Stomach (tissue), 9 donors: Measurements from ENCODE around the gene EIF4B. TPM values are rescaled to one million over a fixed set of nuclear protein-coding genes. Genes with fewer than 3 reads are reported as not detected.
A peak's percentile ranks its signal among the peaks of the same experiment; 100 is the strongest.

ENCODE experiments used
- DNase-seq, 2 donors: peaks; one replicate each; pipeline versions ENCODE4 v3.0.0 to v3.0.0-alpha.2; 2013 to 2019
- H3K27ac ChIP-seq, 5 donors: fragments of 200-600 bp in 4 of 5; sonication (generic) in 4 of 5; one replicate each; pipeline ENCODE4 v1.5.1; 2013 to 2019; ENCODE audit warnings: mild to moderate bottlenecking in 1 of 5, moderate library complexity in 1 of 5
- H3K27me3 ChIP-seq, 3 donors: fragments of 200-600 bp; sonication (generic); one replicate each; pipeline ENCODE4 v1.5.1; 2017 to 2019; ENCODE audit warnings: mixed run types in 1 of 3
- H3K36me3 ChIP-seq, 4 donors: fragments of 200-600 bp; sonication (generic); 1 replicate in 3 of 4; 2 replicates in 1 of 4; pipeline ENCODE4 v1.5.1; 2016 to 2019
- H3K4me1 ChIP-seq, 4 donors: fragments of 200-600 bp; sonication (generic); one replicate each; pipeline ENCODE4 v1.5.1; 2016 to 2019
- H3K4me3 ChIP-seq, 4 donors: fragments of 200-600 bp; sonication (generic) in 3 of 4; one replicate each; pipeline ENCODE4 v1.5.1; 2016 to 2019; ENCODE audit warnings: mild to moderate bottlenecking in 1 of 4
- H3K9me3 ChIP-seq, 4 donors: fragments of 200-600 bp; sonication (generic); one replicate each; pipeline ENCODE4 v1.5.1; 2016 to 2019
- EP300 ChIP-seq: sonication (generic); formaldehyde crosslinking; IDR thresholded peaks from one replicate; pipeline ENCODE4 v1.6.1; 2017; ENCODE audit warnings: antibody characterized with exemption
- POLR2A ChIP-seq, 4 donors: fragments of 450-650 bp; IDR thresholded peaks; one replicate each; pipeline ENCODE4 v1.6.1; 2016; ENCODE audit warnings: antibody characterized with exemption in 4 of 4, control low read depth in 2 of 4, mild to moderate bottlenecking in 1 of 4, moderate library complexity in 1 of 4
- POLR2AphosphoS5 ChIP-seq, 3 donors: sonication (generic); formaldehyde crosslinking; IDR thresholded peaks; one replicate each; pipeline ENCODE4 v1.6.1; 2016; ENCODE audit warnings: antibody characterized with exemption in 3 of 3
- WGBS, 5 donors: extraction: QIAGEN DNeasy Blood & Tissue Kit in 3 of 5; methylation state at CpG; one replicate each; pipeline versions ENCODE4 v1.1.5 to v1.1.7; 2013 to 2018; 5-methylcytosine and 5-hydroxymethylcytosine counted together
- intact Hi-C: fragments of 100-400 bp; cut with DNase I; formaldehyde crosslinking; loops from one replicate; pipeline ENCODE4 v1.15.1; 2023; ENCODE audit warnings: low total_unique reads
- polyA plus RNA-seq, 3 donors: library from polyadenylated mRNA; stranded (reverse); fragments of 200-250 nt; gene quantifications; one replicate each; pipeline ENCODE4 v1.2.3, GENCODE V29; 2013
- total RNA-seq, 5 donors: library from RNA; depleted of rRNA; stranded (reverse); fragments of >200 nt; gene quantifications; one replicate each; pipeline versions ENCODE4 v1.1.0 to v1.2.3, GENCODE V29; 2014 to 2016
- TF ChIP-seq, protein P1 (sequence below), 7 experiments: fragments of 450-650 bp in 4 of 7; fragments of 200-600 bp in 3 of 7; sonication (generic) in 3 of 7; IDR thresholded peaks; one replicate each; pipeline ENCODE4 v1.5.1; 2016 to 2019; ENCODE audit warnings: antibody characterized with exemption in 7 of 7, control low read depth in 2 of 7, mild to moderate bottlenecking in 1 of 7
- donor health status: healthy with polysubstance abuse.
- donor health status: Bipolar disorder and iron deficiency.
- donor health status: healthy.

EIF4B gene
- total and polyA plus RNA-seq, 8 donors, result 101 to 833 (median 326) TPM

DNA sequence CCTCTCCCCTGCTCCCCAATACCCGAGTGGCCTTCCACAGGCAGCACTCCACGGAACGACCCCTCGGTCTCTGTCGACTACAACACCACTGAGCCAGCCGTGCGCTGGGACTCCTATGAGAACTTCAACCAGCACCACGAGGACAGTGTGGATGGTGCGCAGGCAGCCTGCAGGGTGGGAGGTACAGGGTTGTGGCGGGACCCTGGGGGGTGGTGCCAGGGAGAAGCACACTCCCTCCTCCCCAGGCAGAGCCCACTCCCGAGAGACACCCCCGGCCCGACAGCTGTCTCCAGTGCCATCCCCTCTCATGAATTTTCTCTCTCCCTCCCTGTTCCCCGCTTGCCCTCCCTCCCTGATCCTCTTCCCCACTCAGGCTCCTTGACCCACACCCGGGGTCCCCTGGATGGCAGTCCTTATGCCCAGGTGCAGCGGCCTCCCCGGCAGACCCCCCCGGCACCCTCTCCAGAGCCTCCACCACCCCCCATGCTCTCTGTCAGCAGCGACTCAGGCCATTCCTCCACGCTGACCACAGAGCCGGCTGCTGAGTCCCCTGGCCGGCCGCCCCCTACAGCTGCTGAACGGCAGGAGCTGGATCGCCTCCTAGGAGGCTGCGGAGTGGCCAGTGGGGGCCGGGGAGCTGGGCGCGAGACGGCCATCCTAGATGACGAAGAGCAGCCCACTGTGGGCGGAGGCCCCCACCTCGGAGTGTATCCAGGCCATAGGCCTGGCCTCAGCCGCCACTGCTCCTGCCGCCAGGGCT, 52.6 kb downstream of the EIF4B start:
- no peaks in the 10 kb centered on the region for H3K9me3 ChIP-seq
- peaks cover 34 to 89% (median 75%) of the 10 kb centered on the region in 4 donors for H3K36me3 ChIP-seq
- intact Hi-C loops, result no loop called here
- H3K4me3 ChIP-seq, result no peak overlapping the region
- H3K4me1 ChIP-seq, result peaks cover 44 to 80% (median 62%) of the 10 kb centered on the region in 4 donors
- 74 to 85% (median 80%) methylated on average over 19 to 35 of the region's 35 CpGs for WGBS, 5 donors
- peak overlapping the region in 3 of 5 donors; percentile 26 to 67 (median 54) for H3K27ac ChIP-seq
- DNase-seq, result peak in 1 of 2 donors; percentile 23
- no peaks in the 10 kb centered on the region for H3K27me3 ChIP-seq
- peak in 1 of 3 donors; percentile 6 for TF ChIP-seq POLR2AphosphoS5 (IDR thresholded peaks at IDR 0.05)
- no peak for TF ChIP-seq POLR2A (IDR thresholded peaks at IDR 0.05)

DNA sequence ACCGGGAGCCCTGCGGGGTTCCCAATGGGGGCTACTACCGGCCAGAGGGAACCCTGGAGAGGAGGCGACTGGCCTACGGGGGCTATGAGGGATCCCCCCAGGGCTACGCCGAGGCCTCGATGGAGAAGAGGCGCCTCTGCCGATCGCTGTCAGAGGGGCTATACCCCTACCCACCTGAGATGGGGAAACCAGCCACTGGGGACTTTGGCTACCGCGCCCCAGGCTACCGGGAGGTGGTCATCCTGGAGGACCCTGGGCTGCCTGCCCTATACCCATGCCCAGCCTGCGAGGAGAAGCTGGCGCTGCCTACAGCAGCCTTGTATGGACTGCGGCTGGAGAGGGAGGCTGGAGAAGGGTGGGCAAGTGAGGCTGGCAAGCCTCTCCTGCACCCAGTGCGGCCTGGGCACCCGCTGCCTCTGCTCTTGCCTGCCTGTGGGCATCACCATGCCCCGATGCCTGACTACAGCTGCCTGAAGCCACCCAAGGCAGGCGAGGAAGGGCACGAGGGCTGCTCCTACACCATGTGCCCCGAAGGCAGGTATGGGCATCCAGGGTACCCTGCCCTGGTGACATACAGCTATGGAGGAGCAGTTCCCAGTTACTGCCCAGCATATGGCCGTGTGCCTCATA, 53.3 kb downstream of the EIF4B start:
- Histone ChIP-seq H3K27ac (peak overlapping the region in 3 of 5 donors; percentile 26 to 67 (median 51)), H3K9me3 (no peaks in the 10 kb centered on the region), H3K4me1 (peaks cover 43 to 80% (median 58%) of the 10 kb centered on the region in 4 donors), H3K4me3 (no peak overlapping the region), H3K36me3 (peaks cover 41 to 96% (median 82%) of the 10 kb centered on the region in 4 donors), H3K27me3 (no peaks in the 10 kb centered on the region)
- DNase-seq, result no peak
- no peak for TF ChIP-seq POLR2AphosphoS5 (IDR thresholded peaks at IDR 0.05)
- TF ChIP-seq, protein P1, sequence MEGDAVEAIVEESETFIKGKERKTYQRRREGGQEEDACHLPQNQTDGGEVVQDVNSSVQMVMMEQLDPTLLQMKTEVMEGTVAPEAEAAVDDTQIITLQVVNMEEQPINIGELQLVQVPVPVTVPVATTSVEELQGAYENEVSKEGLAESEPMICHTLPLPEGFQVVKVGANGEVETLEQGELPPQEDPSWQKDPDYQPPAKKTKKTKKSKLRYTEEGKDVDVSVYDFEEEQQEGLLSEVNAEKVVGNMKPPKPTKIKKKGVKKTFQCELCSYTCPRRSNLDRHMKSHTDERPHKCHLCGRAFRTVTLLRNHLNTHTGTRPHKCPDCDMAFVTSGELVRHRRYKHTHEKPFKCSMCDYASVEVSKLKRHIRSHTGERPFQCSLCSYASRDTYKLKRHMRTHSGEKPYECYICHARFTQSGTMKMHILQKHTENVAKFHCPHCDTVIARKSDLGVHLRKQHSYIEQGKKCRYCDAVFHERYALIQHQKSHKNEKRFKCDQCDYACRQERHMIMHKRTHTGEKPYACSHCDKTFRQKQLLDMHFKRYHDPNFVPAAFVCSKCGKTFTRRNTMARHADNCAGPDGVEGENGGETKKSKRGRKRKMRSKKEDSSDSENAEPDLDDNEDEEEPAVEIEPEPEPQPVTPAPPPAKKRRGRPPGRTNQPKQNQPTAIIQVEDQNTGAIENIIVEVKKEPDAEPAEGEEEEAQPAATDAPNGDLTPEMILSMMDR (IDR thresholded peaks at IDR 0.05), result no peak
- no peak for TF ChIP-seq EP300
- no peak for TF ChIP-seq POLR2A (IDR thresholded peaks at IDR 0.05)
- 84 to 91% (median 90%) methylated on average over 11 to 24 of the region's 24 CpGs for WGBS, 5 donors
- intact Hi-C loops, result no loop called here

DNA sequence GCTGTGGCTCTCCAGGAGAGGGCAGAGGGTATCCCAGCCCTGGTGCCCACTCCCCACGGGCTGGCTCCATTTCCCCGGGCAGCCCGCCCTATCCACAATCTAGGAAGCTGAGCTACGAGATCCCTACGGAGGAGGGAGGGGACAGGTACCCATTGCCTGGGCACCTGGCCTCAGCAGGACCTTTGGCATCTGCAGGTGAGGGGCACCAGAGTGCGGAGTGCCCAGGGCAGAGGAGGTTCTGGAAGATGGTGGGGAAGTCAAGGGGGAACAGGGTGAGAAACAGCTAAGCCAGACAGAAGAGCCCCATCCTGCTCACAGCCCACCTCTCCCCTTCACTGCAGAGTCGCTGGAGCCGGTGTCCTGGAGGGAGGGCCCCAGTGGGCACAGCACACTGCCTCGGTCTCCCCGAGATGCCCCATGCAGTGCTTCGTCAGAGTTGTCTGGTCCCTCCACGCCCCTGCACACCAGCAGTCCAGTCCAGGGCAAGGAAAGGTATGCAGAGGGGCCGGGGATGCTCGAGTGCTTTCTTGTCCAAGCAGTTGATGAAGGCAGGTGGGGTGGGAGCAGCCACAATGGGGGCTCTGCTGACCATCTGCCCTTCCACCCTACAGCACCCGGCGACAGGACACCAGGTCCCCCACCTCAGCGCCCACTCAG, 53.9 kb downstream of the EIF4B start:
- WGBS, 5 donors, result 54 to 78% (median 72%) methylated on average over 6 to 17 of the region's 17 CpGs
- intact Hi-C loops, result no loop called here
- DNase-seq, result peak in 1 of 2 donors; percentile 21
- TF ChIP-seq POLR2AphosphoS5 (IDR thresholded peaks at IDR 0.05) (no peak), EP300 (no peak), POLR2A (IDR thresholded peaks at IDR 0.05) (no peak)
- TF ChIP-seq, protein P1 (IDR thresholded peaks at IDR 0.05), result no peak
- peaks cover 47 to 99% (median 88%) of the 10 kb centered on the region in 4 donors for H3K36me3 ChIP-seq
- peaks cover 40 to 79% (median 55%) of the 10 kb centered on the region in 4 donors for H3K4me1 ChIP-seq
- peak overlapping the region in 3 of 5 donors; percentile 62 to 70 (median 67) for H3K27ac ChIP-seq
- no peaks in the 10 kb centered on the region for H3K27me3 ChIP-seq
- no peak overlapping the region for H3K4me3 ChIP-seq
- H3K9me3 ChIP-seq, result no peaks in the 10 kb centered on the region

DNA sequence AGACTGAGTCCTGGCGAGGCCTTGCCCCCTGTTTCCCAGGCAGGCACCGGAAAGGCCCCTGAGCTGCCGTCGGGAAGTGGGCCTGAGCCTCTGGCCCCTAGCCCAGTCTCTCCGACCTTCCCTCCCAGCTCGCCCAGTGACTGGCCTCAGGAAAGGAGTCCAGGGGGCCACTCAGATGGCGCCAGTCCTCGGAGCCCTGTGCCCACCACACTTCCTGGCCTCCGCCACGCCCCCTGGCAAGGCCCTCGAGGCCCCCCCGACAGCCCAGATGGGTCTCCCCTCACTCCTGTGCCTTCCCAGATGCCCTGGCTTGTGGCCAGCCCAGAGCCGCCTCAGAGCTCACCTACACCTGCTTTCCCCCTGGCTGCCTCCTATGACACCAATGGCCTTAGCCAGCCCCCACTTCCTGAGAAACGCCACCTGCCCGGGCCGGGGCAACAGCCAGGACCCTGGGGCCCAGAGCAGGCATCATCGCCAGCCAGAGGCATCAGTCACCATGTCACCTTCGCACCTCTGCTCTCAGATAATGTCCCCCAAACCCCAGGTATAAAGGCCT, 54.5 kb downstream of the EIF4B start:
- Histone ChIP-seq H3K27ac (peak overlapping the region; percentile 33 to 70 (median 62)), H3K4me1 (peaks cover 38 to 78% (median 56%) of the 10 kb centered on the region in 4 donors)

More for the DNA sequence above, 54.5 kb downstream of the EIF4B start:
- TF ChIP-seq, protein P1 (IDR thresholded peaks at IDR 0.05), result no peak
- no peak for TF ChIP-seq POLR2A (IDR thresholded peaks at IDR 0.05)
- Histone ChIP-seq H3K27me3 (no peaks in the 10 kb centered on the region), H3K4me3 (no peak overlapping the region), H3K36me3 (peaks cover 53 to 99% (median 90%) of the 10 kb centered on the region in 4 donors), H3K9me3 (no peaks in the 10 kb centered on the region)
- WGBS, 5 donors, result 32 to 58% (median 40%) methylated on average over 8 to 18 of the region's 18 CpGs
- intact Hi-C loops, result no loop called here
- DNase-seq, result peak; percentile 56 to 64
